ENCODE results near the gene MAS1L. TPM values are rescaled to one million over a fixed set of nuclear protein-coding genes. Genes with fewer than 3 reads are reported as not detected.

Gene MAS1L
- total RNA-seq, 2 experiments from 2014 or later, result not detected

DNA sequence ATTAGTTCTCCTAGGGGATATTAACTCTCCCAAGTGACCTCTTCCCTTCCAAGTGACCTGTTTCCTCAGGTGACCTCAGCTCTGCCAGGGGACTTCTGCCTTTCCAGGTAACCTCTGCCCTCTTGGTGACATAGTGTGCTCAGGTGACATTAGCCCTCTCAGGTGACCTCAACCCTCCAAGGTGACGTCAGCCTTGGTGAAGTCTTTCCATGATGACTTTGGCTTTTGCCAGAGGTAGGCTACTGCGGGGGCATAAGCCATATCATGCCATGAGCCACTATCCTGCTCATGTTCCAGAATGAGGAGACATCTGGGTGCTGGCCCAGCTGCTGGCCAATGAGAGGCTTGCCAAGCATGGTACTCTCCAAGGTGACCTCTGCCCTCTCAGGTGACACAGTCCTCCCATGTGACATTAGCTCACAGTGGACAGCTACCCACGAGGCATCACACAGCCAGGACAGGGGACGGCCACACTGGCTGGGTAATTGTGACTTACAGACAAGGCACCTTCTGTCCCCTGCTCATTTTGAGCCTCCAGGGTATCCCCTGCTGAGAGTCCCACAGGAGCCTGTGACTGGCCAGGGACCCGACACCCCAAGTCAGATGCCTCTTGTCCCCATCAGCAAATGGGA lies 40.7 kb upstream of the MAS1L start:
- intact Hi-C loops (cut with DNase I, micrococcal nuclease), result no loop called here
- no peak overlapping the region for H3K27ac Mint-ChIP-seq

DNA sequence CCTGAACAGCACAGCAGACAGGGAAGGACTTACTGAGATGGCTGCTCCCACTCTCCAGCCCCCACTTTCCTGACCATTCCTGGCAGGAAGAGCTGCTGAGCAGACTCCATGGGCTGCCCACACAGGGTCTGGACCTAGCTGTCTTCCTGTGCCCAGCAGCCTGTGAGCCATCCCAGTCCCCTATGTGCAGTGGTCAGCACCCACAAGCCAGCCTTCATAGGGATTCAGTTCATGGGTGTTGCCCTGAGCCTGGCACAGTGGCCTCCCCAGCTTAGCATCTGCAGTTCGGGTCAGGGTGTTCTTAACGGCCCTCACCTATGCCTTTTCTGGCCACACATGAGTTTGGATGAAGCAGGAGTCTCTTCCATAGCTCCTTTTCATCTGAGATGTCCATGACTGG lies 39.8 kb upstream of the MAS1L start:
- Histone ChIP-seq H3K27ac (ENCODE audit: low read depth in 1 of 2, low read length in 2 of 2) (no peak overlapping the region), H3K4me3 (ENCODE audit: low read length) (no peak overlapping the region), H3K4me1 (ENCODE audit: insufficient read depth, low read length) (no peaks in the 10 kb centered on the region), H3K36me3 (ENCODE audit: insufficient read depth, low read length) (no peaks in the 10 kb centered on the region), H3K9me3 (ENCODE audit: control insufficient read depth in 1 of 2, insufficient read depth in 1 of 2, low read length in 2 of 2) (no peaks in the 10 kb centered on the region), H3K27me3 (ENCODE audit: control insufficient read depth in 1 of 2, insufficient read depth in 2 of 2, low read length in 2 of 2) (peaks cover 4 to 14% of the 10 kb centered on the region in 2 experiments)
- Mint-ChIP-seq H3K4me3 (no peak overlapping the region), H3K4me1 (ENCODE audit: low read depth) (no peaks in the 10 kb centered on the region), H3K27ac (no peak overlapping the region), H3K36me3 (ENCODE audit: low read depth) (no peaks in the 10 kb centered on the region), H3K27me3 (peaks cover 37% of the 10 kb centered on the region), H3K9me3 (no peaks in the 10 kb centered on the region)
- DNase-seq, result no peak
- CTCF ChIA-PET, result interaction anchor here (1.1 kb wide), 1 partner anchor 13 kb away, joined by 3 read pairs; no protein-coding TSS in a partner anchor
- ATAC-seq (ENCODE audit: poor library complexity), result no peak
- TF ChIP-seq, protein P1, sequence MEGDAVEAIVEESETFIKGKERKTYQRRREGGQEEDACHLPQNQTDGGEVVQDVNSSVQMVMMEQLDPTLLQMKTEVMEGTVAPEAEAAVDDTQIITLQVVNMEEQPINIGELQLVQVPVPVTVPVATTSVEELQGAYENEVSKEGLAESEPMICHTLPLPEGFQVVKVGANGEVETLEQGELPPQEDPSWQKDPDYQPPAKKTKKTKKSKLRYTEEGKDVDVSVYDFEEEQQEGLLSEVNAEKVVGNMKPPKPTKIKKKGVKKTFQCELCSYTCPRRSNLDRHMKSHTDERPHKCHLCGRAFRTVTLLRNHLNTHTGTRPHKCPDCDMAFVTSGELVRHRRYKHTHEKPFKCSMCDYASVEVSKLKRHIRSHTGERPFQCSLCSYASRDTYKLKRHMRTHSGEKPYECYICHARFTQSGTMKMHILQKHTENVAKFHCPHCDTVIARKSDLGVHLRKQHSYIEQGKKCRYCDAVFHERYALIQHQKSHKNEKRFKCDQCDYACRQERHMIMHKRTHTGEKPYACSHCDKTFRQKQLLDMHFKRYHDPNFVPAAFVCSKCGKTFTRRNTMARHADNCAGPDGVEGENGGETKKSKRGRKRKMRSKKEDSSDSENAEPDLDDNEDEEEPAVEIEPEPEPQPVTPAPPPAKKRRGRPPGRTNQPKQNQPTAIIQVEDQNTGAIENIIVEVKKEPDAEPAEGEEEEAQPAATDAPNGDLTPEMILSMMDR (IDR thresholded peaks at IDR 0.05), result no peak
- POLR2A ChIA-PET, result no interaction called here
- intact Hi-C loops (cut with DNase I, micrococcal nuclease), result no loop called here

More for the DNA sequence above, 40.7 kb upstream of the MAS1L start:
- H3K9me3 ChIP-seq (ENCODE audit: control insufficient read depth in 1 of 2, insufficient read depth in 1 of 2, low read length in 2 of 2), result no peaks in the 10 kb centered on the region
- H3K27me3 ChIP-seq (ENCODE audit: control insufficient read depth in 1 of 2, insufficient read depth in 2 of 2, low read length in 2 of 2), result peaks cover 2 to 14% of the 10 kb centered on the region in 2 experiments
- DNase-seq (no peak), ATAC-seq (ENCODE audit: poor library complexity) (no peak)
- TF ChIP-seq, protein P1 (IDR thresholded peaks at IDR 0.05), result no peak
- H3K27ac ChIP-seq (ENCODE audit: low read depth in 1 of 2, low read length in 2 of 2), result no peak overlapping the region
- Mint-ChIP-seq H3K4me3 (no peak overlapping the region), H3K27me3 (peaks cover 37% of the 10 kb centered on the region), H3K9me3 (no peaks in the 10 kb centered on the region), H3K4me1 (ENCODE audit: low read depth) (no peaks in the 10 kb centered on the region), H3K36me3 (ENCODE audit: low read depth) (no peaks in the 10 kb centered on the region)
- CTCF ChIA-PET, result interaction anchor here (1.1 kb wide), 1 partner anchor 14 kb away, joined by 3 read pairs; no protein-coding TSS in a partner anchor
- H3K4me3 ChIP-seq (ENCODE audit: low read length), result no peak overlapping the region
- no peaks in the 10 kb centered on the region for H3K36me3 ChIP-seq (ENCODE audit: insufficient read depth, low read length)
- POLR2A ChIA-PET, result no interaction called here
- H3K4me1 ChIP-seq (ENCODE audit: insufficient read depth, low read length), result no peaks in the 10 kb centered on the region

DNA sequence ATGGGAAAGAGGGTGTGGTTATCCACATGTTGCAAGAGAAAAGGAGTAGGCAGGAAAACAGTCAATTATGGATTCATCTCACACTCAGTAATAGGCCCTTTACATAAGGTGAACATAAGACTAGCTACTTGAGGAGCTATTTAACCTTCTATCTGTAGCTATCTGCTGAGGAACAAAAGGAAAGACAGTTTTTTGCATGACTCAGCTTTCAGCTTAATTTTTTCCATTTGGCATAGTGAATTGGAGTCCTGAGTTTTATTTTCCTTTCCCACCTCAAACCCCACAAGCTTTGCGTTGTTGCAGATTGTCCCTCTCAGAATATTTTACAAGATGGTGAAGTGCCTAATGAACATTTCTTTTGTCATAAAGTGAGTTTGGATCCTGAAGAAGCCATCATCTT lies 39.4 kb upstream of the MAS1L start:
- H3K4me3 Mint-ChIP-seq, result no peak overlapping the region
- no peaks in the 10 kb centered on the region for H3K4me1 Mint-ChIP-seq (ENCODE audit: low read depth)
- H3K27me3 ChIP-seq (ENCODE audit: control insufficient read depth in 1 of 2, insufficient read depth in 2 of 2, low read length in 2 of 2), result peaks cover 4 to 14% of the 10 kb centered on the region in 2 experiments
- TF ChIP-seq, protein P1 (IDR thresholded peaks at IDR 0.05), result no peak
- CTCF ChIA-PET, result no interaction called here
- POLR2A ChIA-PET, result no interaction called here
- ATAC-seq (ENCODE audit: poor library complexity) (no peak), DNase-seq (no peak)
- H3K4me1 ChIP-seq (ENCODE audit: insufficient read depth, low read length), result no peaks in the 10 kb centered on the region
- H3K27me3 Mint-ChIP-seq, result peaks cover 37% of the 10 kb centered on the region
- no peak overlapping the region for H3K27ac ChIP-seq (ENCODE audit: low read depth in 1 of 2, low read length in 2 of 2)
- no peak overlapping the region for H3K27ac Mint-ChIP-seq
- H3K36me3 Mint-ChIP-seq (ENCODE audit: low read depth), result no peaks in the 10 kb centered on the region
- H3K36me3 ChIP-seq (ENCODE audit: insufficient read depth, low read length), result no peaks in the 10 kb centered on the region
- H3K9me3 ChIP-seq (ENCODE audit: control insufficient read depth in 1 of 2, insufficient read depth in 1 of 2, low read length in 2 of 2), result no peaks in the 10 kb centered on the region
- H3K4me3 ChIP-seq (ENCODE audit: low read length), result no peak overlapping the region
- no peaks in the 10 kb centered on the region for H3K9me3 Mint-ChIP-seq
- intact Hi-C loops (cut with DNase I, micrococcal nuclease), result no loop called here
